ENCODE measurements around the gene SKIDA1. TPM values are rescaled to one million over a fixed set of nuclear protein-coding genes. Genes with fewer than 3 reads are reported as not detected.

Gene SKIDA1
- total RNA-seq, 1 donor: 0.36 TPM

- Histone ChIP-seq H2AFZ (ENCODE audit: low read length) (no peak overlapping the region), H3K36me3 (ENCODE audit: insufficient read depth, low read length) (peaks cover 13% of the 10 kb centered on the region), H3K9me3 (ENCODE audit: low read depth, low read length) (no peaks in the 10 kb centered on the region), H3K27ac (ENCODE audit: low read depth, low read length) (no peak overlapping the region), H3K4me3 (ENCODE audit: insufficient read depth, low read length) (peak overlapping the region; percentile 81), H3K4me1 (ENCODE audit: insufficient read depth, low read length) (peaks cover 14% of the 10 kb centered on the region), H3K4me2 (ENCODE audit: insufficient read depth, low read length) (peak overlapping the region; percentile 57), H4K20me1 (ENCODE audit: insufficient read depth, low read length) (peaks cover 4% of the 10 kb centered on the region), H3K27me3 (ENCODE audit: insufficient read depth, low read length) (no peaks in the 10 kb centered on the region), H3K79me2 (ENCODE audit: insufficient read depth, low read length) (peaks cover 32% of the 10 kb centered on the region)
- TF ChIP-seq CTCF (IDR thresholded peaks at IDR 0.05; ENCODE audit: extremely low read depth, low read depth, low read length): no peak
- no peak for DNase-seq (ENCODE audit: insufficient read length, low spot score, missing footprints)
These were observed 8.8 kb upstream of the SKIDA1 start for GRCh38 chr10:21534280-21534586.

DNA sequence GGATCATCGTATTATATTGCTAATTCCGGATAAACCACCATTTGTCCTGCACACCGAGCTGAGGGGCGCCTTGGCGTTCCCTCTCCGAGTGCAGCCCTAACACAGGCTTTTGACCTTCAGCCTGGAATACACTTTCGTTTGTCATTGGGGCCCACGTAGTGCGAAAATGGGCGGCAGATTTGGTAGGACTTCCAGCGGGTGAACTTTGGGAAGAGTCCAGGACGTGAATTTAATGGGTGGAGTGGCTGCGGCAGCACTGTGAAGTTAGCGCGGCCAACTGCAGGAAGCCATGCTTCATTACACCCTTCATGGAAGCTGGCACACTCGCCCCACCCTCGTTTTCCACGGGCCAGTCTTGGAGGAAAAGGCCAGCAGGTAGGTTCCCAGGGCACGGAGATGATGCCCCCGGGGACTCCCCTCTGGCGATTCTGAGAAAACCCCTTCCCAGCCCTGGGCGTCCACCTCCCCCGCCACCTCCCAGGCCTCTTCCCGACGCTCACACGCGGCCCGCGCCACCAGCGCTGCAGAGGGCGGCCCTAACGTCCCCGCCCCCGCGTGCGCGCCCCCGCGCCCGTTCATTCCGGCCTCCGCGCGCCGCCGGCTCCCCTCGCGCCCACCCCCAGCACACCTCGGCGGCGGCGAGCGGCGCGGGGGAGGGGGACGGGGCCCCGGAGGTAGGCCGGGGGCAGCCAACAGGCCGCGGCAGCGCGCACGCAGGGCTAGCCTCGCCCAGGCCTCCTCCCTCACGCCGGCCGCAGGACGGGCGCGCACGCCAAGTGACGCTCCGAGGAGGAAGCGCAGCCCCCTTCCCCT is 8.2 kb upstream of the SKIDA1 start, which contains the start of gene MLLT10:
Gene MLLT10 (plus strand): TSS at position 766 of the 813 bp plus-strand sequence. CDS start 413 bp downstream, outside the sequence.
- H3K4me2 ChIP-seq (ENCODE audit: insufficient read depth, low read length): peak within 1 kb of the TSS; percentile 95

GRCh38 chr10:21532694-21533466 is 7.4 kb upstream of the SKIDA1 start:
- H3K36me3 ChIP-seq (ENCODE audit: insufficient read depth, low read length): peaks cover 3% of the 10 kb centered on the region
- H3K27ac ChIP-seq (ENCODE audit: low read depth, low read length): peak overlapping the region; percentile 76
- peak overlapping the region; percentile 97 for H2AFZ ChIP-seq (ENCODE audit: low read length)
- no peaks in the 10 kb centered on the region for H3K9me3 ChIP-seq (ENCODE audit: low read depth, low read length)
- TF ChIP-seq CTCF (IDR thresholded peaks at IDR 0.05; ENCODE audit: extremely low read depth, low read depth, low read length): no peak
- peaks cover 26% of the 10 kb centered on the region for H3K79me2 ChIP-seq (ENCODE audit: insufficient read depth, low read length)
- H4K20me1 ChIP-seq (ENCODE audit: insufficient read depth, low read length): peaks cover 4% of the 10 kb centered on the region
- H3K4me3 ChIP-seq (ENCODE audit: insufficient read depth, low read length): peak overlapping the region; percentile 81
- no peaks in the 10 kb centered on the region for H3K27me3 ChIP-seq (ENCODE audit: insufficient read depth, low read length)
- peak; percentile 54 for DNase-seq (ENCODE audit: insufficient read length, low spot score, missing footprints)
- H3K4me1 ChIP-seq (ENCODE audit: insufficient read depth, low read length): peaks cover 21% of the 10 kb centered on the region
- H3K4me2 ChIP-seq (ENCODE audit: insufficient read depth, low read length): peak overlapping the region; percentile 95

More for the DNA sequence above, 8.2 kb upstream of the SKIDA1 start, which contains the start of gene MLLT10:
- no peak for TF ChIP-seq CTCF (IDR thresholded peaks at IDR 0.05; ENCODE audit: extremely low read depth, low read depth, low read length)
- peak within 1 kb of the TSS; percentile 97 for H2AFZ ChIP-seq (ENCODE audit: low read length)
- DNase-seq (ENCODE audit: insufficient read length, low spot score, missing footprints): peak; percentile 100
- H4K20me1 ChIP-seq (ENCODE audit: insufficient read depth, low read length): peaks cover 4% of the 10 kb centered on the region
- peak within 1 kb of the TSS; percentile 81 for H3K4me3 ChIP-seq (ENCODE audit: insufficient read depth, low read length)
- peak within 1 kb of the TSS; percentile 76 for H3K27ac ChIP-seq (ENCODE audit: low read depth, low read length)
- H3K9me3 ChIP-seq (ENCODE audit: low read depth, low read length): no peaks in the 10 kb centered on the region
- no peaks in the 10 kb centered on the region for H3K27me3 ChIP-seq (ENCODE audit: insufficient read depth, low read length)
- peaks cover 14% of the 10 kb centered on the region for H3K4me1 ChIP-seq (ENCODE audit: insufficient read depth, low read length)
- peaks cover 7% of the 10 kb centered on the region for H3K36me3 ChIP-seq (ENCODE audit: insufficient read depth, low read length)
- H3K79me2 ChIP-seq (ENCODE audit: insufficient read depth, low read length): peaks cover 27% of the 10 kb centered on the region

- Histone ChIP-seq H3K27ac (ENCODE audit: low read depth, low read length) (no peak overlapping the region), H2AFZ (ENCODE audit: low read length) (no peak overlapping the region), H3K79me2 (ENCODE audit: insufficient read depth, low read length) (peaks cover 13% of the 10 kb centered on the region), H4K20me1 (ENCODE audit: insufficient read depth, low read length) (peaks cover 4% of the 10 kb centered on the region), H3K36me3 (ENCODE audit: insufficient read depth, low read length) (no peaks in the 10 kb centered on the region), H3K27me3 (ENCODE audit: insufficient read depth, low read length) (no peaks in the 10 kb centered on the region), H3K4me3 (ENCODE audit: insufficient read depth, low read length) (no peak overlapping the region), H3K9me3 (ENCODE audit: low read depth, low read length) (no peaks in the 10 kb centered on the region), H3K4me1 (ENCODE audit: insufficient read depth, low read length) (peaks cover 21% of the 10 kb centered on the region), H3K4me2 (ENCODE audit: insufficient read depth, low read length) (no peak overlapping the region)
- no peak for TF ChIP-seq CTCF (IDR thresholded peaks at IDR 0.05; ENCODE audit: extremely low read depth, low read depth, low read length)
- no peak for DNase-seq (ENCODE audit: insufficient read length, low spot score, missing footprints)
These were observed 5.7 kb upstream of the SKIDA1 start for GRCh38 chr10:21531164-21531563.
